Measurements from ENCODE around the gene UACA. TPM values are rescaled to one million over a fixed set of nuclear protein-coding genes. Genes with fewer than 3 reads are reported as not detected.
A peak's percentile ranks its signal among the peaks of the same experiment; 100 is the strongest.

Gene UACA
- total RNA-seq, 2 donors from 2014 or later = 49.7 to 67.1 TPM

DNA sequence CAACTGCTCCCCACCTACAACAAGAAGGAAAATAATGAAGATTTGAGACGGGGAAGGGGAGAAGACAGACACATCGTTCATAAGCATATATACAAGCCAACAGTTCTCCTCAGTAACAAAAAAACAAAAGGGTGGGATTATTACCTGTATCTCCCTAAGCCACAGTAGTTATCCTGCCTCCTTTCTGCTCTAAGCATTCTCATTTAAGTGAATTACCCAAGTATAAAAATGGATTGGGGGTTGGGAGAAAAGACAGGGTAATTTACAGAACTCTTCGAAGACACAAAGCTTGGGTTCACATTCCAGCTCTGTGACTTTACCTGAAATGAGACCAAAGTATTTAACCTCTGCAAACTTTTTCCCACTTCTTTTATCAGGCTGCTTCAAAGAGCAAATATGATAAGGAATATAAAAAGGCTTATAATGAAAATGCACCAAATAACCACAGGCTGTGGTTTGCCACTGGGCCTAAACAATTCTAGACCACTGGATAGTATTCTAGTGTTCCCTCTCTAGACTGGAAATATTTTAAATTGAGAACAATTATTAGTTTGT is 64.4 kb downstream of the UACA start:
- Histone ChIP-seq H3K9me3 (ENCODE audit: control insufficient read depth, low read length) (no peaks in the 10 kb centered on the region), H3K27me3 (ENCODE audit: control insufficient read depth, insufficient read depth, low read length, poor library complexity, severe bottlenecking) (no peaks in the 10 kb centered on the region), H3K9ac (ENCODE audit: extremely low read depth, low read length, poor library complexity, severe bottlenecking) (no peak overlapping the region), H3K27ac (ENCODE audit: low read depth, low read length) (no peak overlapping the region), H3K36me3 (ENCODE audit: control insufficient read depth, insufficient read depth, low read length) (peaks cover 21% of the 10 kb centered on the region), H3K4me3 (ENCODE audit: low read length) (peak overlapping the region; percentile 19), H3K4me1 (ENCODE audit: control insufficient read depth, insufficient read depth, low read length) (peaks cover 38% of the 10 kb centered on the region)
- peaks cover 62% of the 10 kb centered on the region for H3K4me1 Mint-ChIP-seq
- no peak for DNase-seq
- H3K27ac Mint-ChIP-seq = no peak overlapping the region
- WGBS, 2 experiments (ENCODE audit: insufficient coverage in 1 of 2, insufficient read length in 1 of 2) = 82% methylated on average over 1 of the region's 3 CpGs; no CpG with 5 or more reads in 1 of the 2 experiments
- TF ChIP-seq, protein P1, sequence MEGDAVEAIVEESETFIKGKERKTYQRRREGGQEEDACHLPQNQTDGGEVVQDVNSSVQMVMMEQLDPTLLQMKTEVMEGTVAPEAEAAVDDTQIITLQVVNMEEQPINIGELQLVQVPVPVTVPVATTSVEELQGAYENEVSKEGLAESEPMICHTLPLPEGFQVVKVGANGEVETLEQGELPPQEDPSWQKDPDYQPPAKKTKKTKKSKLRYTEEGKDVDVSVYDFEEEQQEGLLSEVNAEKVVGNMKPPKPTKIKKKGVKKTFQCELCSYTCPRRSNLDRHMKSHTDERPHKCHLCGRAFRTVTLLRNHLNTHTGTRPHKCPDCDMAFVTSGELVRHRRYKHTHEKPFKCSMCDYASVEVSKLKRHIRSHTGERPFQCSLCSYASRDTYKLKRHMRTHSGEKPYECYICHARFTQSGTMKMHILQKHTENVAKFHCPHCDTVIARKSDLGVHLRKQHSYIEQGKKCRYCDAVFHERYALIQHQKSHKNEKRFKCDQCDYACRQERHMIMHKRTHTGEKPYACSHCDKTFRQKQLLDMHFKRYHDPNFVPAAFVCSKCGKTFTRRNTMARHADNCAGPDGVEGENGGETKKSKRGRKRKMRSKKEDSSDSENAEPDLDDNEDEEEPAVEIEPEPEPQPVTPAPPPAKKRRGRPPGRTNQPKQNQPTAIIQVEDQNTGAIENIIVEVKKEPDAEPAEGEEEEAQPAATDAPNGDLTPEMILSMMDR (conservative IDR thresholded peaks at IDR 0.05) = no peak
- H3K4me3 Mint-ChIP-seq = no peak overlapping the region
- H3K27me3 Mint-ChIP-seq (ENCODE audit: insufficient read depth) = no peaks in the 10 kb centered on the region
- H3K9me3 Mint-ChIP-seq = no peaks in the 10 kb centered on the region
- no peaks in the 10 kb centered on the region for H3K36me3 Mint-ChIP-seq (ENCODE audit: low read depth)

GRCh38 chr15:70698426-70698825 is 64.9 kb downstream of the UACA start:
- H3K9me3 Mint-ChIP-seq = no peaks in the 10 kb centered on the region
- Histone ChIP-seq H3K9me3 (ENCODE audit: control insufficient read depth, low read length) (no peaks in the 10 kb centered on the region), H3K4me1 (ENCODE audit: control insufficient read depth, insufficient read depth, low read length) (peaks cover 39% of the 10 kb centered on the region), H3K27me3 (ENCODE audit: control insufficient read depth, insufficient read depth, low read length, poor library complexity, severe bottlenecking) (no peaks in the 10 kb centered on the region), H3K27ac (ENCODE audit: low read depth, low read length) (no peak overlapping the region), H3K9ac (ENCODE audit: extremely low read depth, low read length, poor library complexity, severe bottlenecking) (no peak overlapping the region), H3K36me3 (ENCODE audit: control insufficient read depth, insufficient read depth, low read length) (peaks cover 22% of the 10 kb centered on the region), H3K4me3 (ENCODE audit: low read length) (no peak overlapping the region)
- H3K36me3 Mint-ChIP-seq (ENCODE audit: low read depth) = no peaks in the 10 kb centered on the region
- H3K4me3 Mint-ChIP-seq = no peak overlapping the region
- no peaks in the 10 kb centered on the region for H3K27me3 Mint-ChIP-seq (ENCODE audit: insufficient read depth)
- TF ChIP-seq, protein P1 (conservative IDR thresholded peaks at IDR 0.05) = no peak
- H3K4me1 Mint-ChIP-seq = peaks cover 60% of the 10 kb centered on the region
- H3K27ac Mint-ChIP-seq = no peak overlapping the region
- DNase-seq = no peak

GRCh38 chr15:70690491-70691276 is 72.7 kb downstream of the UACA start:
- no peak overlapping the region for H3K9ac ChIP-seq (ENCODE audit: extremely low read depth, low read length, poor library complexity, severe bottlenecking)
- peaks cover 18% of the 10 kb centered on the region for H3K36me3 ChIP-seq (ENCODE audit: control insufficient read depth, insufficient read depth, low read length)
- no peaks in the 10 kb centered on the region for H3K27me3 ChIP-seq (ENCODE audit: control insufficient read depth, insufficient read depth, low read length, poor library complexity, severe bottlenecking)
- peaks cover 14% of the 10 kb centered on the region for H3K4me1 ChIP-seq (ENCODE audit: control insufficient read depth, insufficient read depth, low read length)
- Mint-ChIP-seq H3K27me3 (ENCODE audit: insufficient read depth) (no peaks in the 10 kb centered on the region), H3K4me1 (peaks cover 43% of the 10 kb centered on the region), H3K36me3 (ENCODE audit: low read depth) (peaks cover 7% of the 10 kb centered on the region), H3K27ac (no peak overlapping the region), H3K4me3 (no peak overlapping the region), H3K9me3 (no peaks in the 10 kb centered on the region)
- WGBS, 2 experiments (ENCODE audit: insufficient coverage in 1 of 2, insufficient read length in 1 of 2) = 88% methylated on average over 2 of the region's 2 CpGs; no CpG with 5 or more reads in 1 of the 2 experiments
- H3K4me3 ChIP-seq (ENCODE audit: low read length) = peak overlapping the region; percentile 10
- DNase-seq = no peak
- H3K9me3 ChIP-seq (ENCODE audit: control insufficient read depth, low read length) = no peaks in the 10 kb centered on the region
- TF ChIP-seq, protein P1 (conservative IDR thresholded peaks at IDR 0.05) = no peak
- H3K27ac ChIP-seq (ENCODE audit: low read depth, low read length) = no peak overlapping the region
